ENCODE results near the gene INPP5J.
A peak's percentile ranks its signal among the peaks of the same experiment; 100 is the strongest.
"Not testable (repeated sequence)": the region's sequence is repeated elsewhere in the genome, so short reads cannot be mapped to it uniquely, and the experiment has no call there.

Gene INPP5J

GRCh38 chr22:31103111-31103510, 19.7 kb upstream of the INPP5J start:
- no peak for DNase-seq

DNA sequence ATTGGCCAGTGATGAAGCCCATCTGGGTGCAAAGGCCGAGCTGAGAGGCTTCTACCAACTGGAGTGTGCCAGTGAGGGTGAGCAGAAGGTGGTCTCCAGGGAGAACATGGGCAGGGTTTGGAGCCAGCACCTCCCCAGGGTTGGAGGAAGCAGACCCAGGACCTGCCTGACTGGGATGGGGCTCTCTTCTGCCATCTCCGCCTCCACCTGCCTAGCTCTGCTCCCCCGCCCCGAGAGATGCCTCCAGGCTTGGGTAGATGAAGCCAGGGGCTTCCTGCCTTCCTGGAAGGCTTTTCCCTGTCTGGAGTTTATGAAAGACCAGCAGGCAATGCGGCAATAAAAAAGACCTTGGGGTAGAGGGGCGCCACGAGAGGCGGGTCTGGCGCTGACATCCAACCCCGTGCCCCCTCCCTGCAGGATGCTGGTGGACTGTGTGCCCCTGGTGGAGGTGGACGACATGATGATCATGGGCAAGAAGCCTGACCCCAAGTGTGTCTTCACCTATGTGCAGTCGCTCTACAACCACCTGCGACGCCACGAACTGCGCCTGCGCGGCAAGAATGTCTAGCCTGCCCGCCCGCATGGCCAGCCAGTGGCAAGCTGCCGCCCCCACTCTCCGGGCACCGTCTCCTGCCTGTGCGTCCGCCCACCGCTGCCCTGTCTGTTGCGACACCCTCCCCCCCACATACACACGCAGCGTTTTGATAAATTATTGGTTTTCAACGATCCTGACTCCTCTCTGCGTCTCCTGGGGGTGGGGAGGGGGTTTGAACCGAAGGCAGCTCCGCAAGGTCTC, 18.7 kb upstream of the INPP5J start:
- no peak for DNase-seq

DNA sequence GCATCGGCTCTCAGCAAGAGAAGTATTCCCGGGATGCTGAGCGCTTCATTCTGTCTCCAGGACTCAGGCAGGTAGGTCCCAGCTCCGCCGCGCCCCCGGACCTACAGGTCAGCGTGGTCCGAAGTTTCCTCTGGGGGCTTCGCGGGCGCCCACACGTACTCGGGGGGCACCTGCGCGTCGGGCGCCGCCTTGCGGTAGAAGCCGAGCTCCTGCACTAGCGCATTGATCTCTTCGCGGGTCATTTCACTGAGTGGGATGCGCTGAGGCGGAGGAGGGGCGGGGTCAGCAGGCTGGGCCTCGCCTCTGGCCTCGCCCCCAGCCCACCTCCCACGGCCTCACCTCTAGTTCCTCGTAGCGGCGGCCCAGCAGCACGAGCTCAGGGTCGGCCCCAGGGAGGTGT, 17.9 kb upstream of the INPP5J start:
- DNase-seq: no peak

GRCh38 chr22:31105282-31105929, 17.4 kb upstream of the INPP5J start:
- no peak for DNase-seq

- no peak for DNase-seq
These were observed 16.7 kb upstream of the INPP5J start for GRCh38 chr22:31106001-31106571.

DNA sequence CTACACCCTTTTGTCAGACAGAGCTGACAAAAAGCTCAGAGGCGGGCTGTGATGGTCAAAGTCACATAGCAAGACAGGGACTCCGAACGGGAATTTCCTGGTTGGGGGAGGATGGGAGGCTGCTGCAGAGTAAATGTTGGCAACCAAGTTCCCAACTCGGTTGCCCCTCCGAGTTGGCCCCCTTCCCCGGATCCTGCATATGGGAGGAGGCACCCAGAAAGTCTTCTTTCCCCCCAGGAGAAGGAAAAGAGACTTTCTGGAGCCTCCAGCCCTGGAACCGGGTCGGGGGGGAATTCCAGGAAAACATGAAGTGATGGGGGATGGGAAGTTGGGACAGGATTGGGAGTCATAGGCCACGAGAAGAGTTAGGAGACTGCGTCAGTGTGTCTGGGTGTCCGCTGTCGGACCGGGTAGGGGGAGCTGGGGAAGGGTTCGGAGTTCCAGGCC, 16.0 kb upstream of the INPP5J start:
- no peak for DNase-seq

DNA sequence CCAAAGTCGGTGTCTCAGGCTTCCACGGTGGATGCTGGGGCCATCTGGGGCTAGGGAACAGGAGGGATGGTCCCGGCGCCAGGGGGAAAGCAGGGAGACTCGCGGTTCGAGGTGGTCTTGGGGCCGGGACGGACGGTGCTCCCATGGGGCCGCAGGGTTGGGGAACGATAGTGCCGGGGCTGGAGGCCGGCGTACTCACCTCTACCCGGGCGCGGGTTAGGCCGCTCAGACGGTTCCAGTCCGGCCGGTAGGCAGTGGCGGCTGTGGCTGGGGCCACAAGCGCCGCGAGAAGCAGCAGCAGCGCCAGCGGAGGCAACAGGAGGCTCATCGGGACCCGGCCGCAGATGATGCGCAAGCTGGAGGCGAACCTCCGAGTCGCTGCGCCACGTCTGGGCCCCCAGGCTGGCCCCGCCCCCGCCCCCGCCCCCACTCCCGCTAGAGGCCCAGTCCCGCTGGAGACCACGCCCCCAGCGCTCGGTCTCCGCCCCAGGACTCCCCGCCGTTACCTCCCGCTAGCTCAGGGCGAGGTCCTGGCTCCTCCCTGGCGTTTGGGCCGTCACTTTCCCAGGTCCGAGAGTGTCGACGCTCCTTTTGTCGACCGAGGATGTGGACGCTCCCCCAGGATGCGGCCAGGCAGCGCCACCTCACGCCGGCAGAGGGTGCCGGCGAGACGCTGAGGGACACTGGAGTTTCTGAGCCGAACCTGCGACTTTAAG, 15.4 kb upstream of the INPP5J start, which contains the start of gene SELENOM:
Gene SELENOM (minus strand): TSS at position 391 of the 716 bp plus-strand sequence. CDS start 63 bp downstream, at position 328.
- DNase-seq: peak; percentile 82

DNA sequence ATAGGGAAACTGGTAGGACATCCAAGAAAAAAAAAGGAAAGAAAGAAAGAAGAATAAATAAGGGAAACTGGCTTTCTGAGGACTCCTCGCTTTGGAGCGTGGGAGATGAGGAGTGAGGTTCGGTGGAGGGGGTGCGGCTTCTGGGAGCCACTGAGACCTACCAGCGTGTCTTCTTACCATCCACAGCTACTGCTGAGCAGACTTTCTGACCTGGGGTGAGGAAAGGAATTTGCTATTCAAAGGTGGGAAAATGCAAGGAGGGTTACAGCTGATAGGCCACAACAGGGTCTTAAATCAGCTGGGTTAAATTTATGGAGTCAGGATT, 14.9 kb upstream of the INPP5J start:
- no peak for DNase-seq

DNA sequence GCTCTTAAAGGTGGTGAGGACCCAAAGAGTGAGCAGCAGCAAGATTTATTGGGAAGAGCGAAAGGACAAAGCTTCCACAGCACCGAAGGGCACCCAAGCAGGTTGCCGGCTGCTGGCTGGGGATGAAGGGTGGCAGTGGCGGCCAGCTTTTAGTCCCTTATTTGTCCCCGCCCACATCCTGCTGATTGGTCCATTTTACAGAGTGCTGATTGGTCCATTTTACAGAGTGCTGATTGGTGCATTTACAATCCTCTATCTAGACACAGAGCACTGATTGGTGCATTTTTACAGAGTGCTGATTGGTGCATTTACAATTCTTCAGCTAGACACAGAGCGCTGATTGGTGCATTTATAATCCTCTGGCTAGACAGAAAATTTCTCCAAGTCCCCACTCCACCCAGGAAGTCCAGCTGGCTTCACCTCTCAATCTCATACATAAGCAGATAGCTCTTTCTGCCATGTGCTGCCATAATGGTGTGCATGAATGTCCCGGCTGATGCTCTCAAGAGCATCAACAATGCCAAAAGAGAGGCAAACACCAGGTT, 10.1 kb upstream of the INPP5J start:
- not testable (repeated sequence) for DNase-seq

DNA sequence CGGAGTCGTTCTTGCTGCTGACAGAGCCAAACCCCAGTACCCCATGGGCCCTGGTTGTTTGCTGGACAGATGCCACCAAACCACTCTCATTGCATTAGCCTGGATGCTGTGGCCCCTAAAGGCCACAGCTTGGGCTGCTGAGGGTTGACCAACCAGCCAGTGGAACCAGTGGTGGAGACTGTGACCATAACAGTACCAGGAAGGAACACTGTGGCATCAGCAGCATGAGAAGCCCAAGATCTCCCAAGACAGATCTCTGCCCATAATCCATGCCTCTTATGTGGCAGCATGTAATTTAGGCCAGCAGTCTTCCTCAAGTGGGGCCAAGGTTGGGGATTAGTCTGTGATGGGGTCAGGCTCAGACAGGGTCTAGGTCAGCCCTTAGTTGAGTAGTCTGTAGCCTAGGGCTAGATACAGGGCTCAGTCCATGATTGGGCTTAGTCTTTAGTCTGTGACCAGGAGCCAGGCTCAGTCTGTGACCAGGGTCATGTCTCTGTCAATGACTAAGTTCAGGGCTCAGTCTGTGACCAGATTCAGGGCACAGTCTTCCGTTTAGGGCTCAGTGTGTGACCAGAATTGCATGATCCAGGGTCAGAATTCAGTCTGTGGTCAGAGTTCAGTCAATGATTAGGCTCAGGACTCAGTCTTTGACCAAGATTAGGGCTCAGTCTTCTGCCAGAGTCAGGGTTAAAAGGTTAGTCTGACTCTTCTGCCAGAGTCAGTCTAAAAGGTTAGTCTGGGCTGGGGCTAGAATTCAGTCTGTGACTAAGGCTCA, 4.5 kb upstream of the INPP5J start:
- no peak for DNase-seq

- DNase-seq: no peak
These were observed 3.6 kb upstream of the INPP5J start for GRCh38 chr22:31119026-31119717.

DNA sequence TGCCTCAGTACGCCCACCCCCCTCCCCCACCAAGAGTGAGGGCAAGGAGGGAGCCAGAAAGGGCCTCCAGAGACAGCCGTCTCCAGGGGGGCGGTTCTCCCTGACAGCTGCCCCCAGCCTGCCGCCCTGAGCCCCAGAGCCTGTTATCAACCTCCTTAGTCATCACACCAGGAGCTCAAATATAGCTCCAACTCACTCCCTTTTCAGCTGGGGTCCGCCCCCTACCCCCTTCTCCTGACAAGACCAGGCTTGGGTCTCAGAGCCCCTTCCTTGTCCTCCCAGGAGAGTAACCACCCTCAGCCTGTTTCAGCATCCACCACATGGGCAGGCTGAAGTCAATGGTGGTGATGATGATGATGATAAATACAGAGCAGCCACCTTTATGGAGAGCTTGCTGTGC, 2.5 kb upstream of the INPP5J start:
- DNase-seq: no peak

DNA sequence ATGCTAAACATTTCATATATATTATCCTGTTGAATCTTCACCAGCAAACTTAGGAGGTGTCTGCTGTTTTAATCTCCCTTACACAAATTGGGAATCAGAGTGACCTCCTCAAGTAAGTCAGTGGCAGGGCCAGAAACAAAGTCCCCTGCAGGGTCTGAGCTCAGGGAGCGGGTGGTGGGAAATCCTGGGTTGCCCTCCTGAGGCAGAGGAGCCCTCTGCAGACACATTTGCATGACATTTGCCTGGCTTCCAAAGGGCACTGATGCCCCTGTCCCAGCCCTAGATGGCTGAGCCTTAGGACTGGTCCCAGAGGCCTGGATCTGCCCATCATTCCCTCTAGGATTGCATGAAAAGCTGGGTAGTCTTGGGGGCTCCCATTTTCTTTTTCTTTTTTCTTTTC, 2.1 kb upstream of the INPP5J start:
- DNase-seq: no peak

- no peak for DNase-seq
These were observed 1.4 kb upstream of the INPP5J start for GRCh38 chr22:31121403-31121802.

DNA sequence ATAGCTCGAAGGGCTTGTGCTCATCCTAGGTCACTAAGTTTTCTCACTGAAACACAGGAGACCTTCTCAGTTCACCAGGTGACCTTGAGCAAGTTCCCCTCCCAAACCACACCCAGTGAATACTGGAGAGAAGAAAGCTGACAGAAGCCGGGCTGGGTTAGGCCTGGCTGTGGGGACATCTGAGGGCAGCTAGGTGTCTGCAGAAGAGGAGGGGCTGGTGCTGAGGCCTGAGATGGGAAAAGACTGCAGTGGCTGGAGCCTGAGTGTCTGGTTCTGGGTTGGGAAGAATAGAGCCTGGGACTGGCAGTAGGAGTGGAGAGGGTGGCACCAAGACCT, 602 bp upstream of the INPP5J start:
- no peak for DNase-seq

- no peak for DNase-seq
These were observed 481 bp downstream of the INPP5J start for GRCh38 chr22:31123292-31123602.

GRCh38 chr22:31124290-31124689, 1.5 kb downstream of the INPP5J start:
- no peak for DNase-seq

- DNase-seq: no peak
These were observed 2.2 kb downstream of the INPP5J start for GRCh38 chr22:31124811-31125465.

DNA sequence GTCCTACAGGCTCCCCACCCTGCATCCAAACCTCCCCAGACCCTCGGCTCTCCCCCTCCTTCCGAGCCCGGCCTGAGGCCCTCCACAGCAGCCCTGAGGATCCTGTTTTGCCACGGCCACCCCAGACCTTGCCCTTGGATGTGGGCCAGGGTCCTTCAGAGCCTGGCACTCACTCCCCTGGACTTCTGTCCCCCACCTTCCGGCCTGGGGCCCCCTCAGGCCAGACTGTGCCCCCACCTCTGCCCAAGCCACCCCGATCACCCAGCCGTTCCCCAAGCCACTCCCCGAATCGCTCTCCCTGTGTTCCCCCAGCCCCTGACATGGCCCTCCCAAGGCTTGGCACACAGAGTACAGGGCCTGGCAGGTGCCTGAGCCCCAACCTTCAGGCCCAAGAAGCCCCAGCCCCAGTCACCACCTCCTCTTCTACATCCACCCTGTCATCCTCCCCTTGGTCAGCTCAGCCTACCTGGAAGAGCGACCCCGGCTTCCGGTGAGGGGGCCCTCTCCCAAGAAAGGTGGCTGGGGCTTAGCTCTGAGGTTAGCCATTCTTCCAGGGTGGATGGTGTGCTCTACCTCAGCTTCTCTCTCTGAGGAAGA, 2.9 kb downstream of the INPP5J start:
- no peak for DNase-seq

- no peak for DNase-seq
These were observed 3.5 kb downstream of the INPP5J start for GRCh38 chr22:31126128-31126868.

DNA sequence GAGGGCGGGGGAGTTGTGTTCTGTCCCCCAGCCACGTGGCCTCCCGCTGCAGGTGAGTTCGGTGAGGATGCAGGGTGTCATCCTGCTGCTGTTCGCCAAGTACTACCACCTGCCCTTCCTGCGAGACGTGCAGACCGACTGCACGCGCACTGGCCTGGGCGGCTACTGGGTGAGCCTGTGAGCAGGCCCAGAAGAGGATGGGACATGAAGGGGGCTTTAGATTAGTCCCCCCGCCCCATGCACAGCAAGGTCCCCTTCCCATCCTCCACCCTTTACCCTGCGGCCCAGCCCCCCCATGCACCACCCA, 4.1 kb downstream of the INPP5J start:
- no peak for DNase-seq

Data from SHP77 treated with DMSO at 0.1 percent for 48 hours (cell line).